ENCODE data around the gene PRAC2.

Gene PRAC2

GRCh38 chr17:48722915-48723422, at the start of gene PRAC2:
TSS of gene PRAC2 (plus strand) at chr17:48723185. CDS start at chr17:48724411, 1,226 bp downstream.
- ATAC-seq = no peak
- no peak for TF ChIP-seq CSRNP3 (CRISPR knock-in tag; IDR thresholded peaks at IDR 0.05)
- TF ChIP-seq RARB (CRISPR knock-in tag; IDR thresholded peaks at IDR 0.05) = no peak
- TF ChIP-seq PATZ1 (CRISPR knock-in tag; IDR thresholded peaks at IDR 0.05; ENCODE audit: borderline replicate concordance) = no peak
- TF ChIP-seq TSHZ2 (CRISPR knock-in tag; IDR thresholded peaks at IDR 0.05) = no peak

GRCh38 chr17:48676963-48677558, 45.9 kb upstream of the PRAC2 start:
- no peak for ATAC-seq
- TF ChIP-seq CSRNP3 (CRISPR knock-in tag; IDR thresholded peaks at IDR 0.05) (no peak), POU6F1 (CRISPR knock-in tag; IDR thresholded peaks at IDR 0.05; ENCODE audit: borderline replicate concordance, low read depth) (no peak), RARB (CRISPR knock-in tag; IDR thresholded peaks at IDR 0.05) (no peak), GLIS3 (CRISPR knock-in tag; IDR thresholded peaks at IDR 0.05) (no peak), TSHZ2 (CRISPR knock-in tag; IDR thresholded peaks at IDR 0.05) (no peak), CSDC2 (CRISPR knock-in tag; IDR thresholded peaks at IDR 0.05) (no peak), PPARA (CRISPR knock-in tag; IDR thresholded peaks at IDR 0.05; ENCODE audit: borderline replicate concordance) (no peak), BACH2 (CRISPR knock-in tag; IDR thresholded peaks at IDR 0.05; ENCODE audit: borderline replicate concordance) (no peak), ZNF565 (CRISPR knock-in tag; conservative IDR thresholded peaks at IDR 0.05; ENCODE audit: low read depth) (no peak), ESRRG (CRISPR knock-in tag; IDR thresholded peaks at IDR 0.05) (no peak), ARNTL (CRISPR knock-in tag; IDR thresholded peaks at IDR 0.05; ENCODE audit: borderline replicate concordance, low read depth) (no peak)

GRCh38 chr17:48678141-48678971, 44.6 kb upstream of the PRAC2 start:
- peak; percentile 98 for ATAC-seq
- TF ChIP-seq GLIS3 (CRISPR knock-in tag; IDR thresholded peaks at IDR 0.05) (no peak), RARB (CRISPR knock-in tag; IDR thresholded peaks at IDR 0.05) (no peak), ISL1 (CRISPR knock-in tag; IDR thresholded peaks at IDR 0.05) (no peak), CSRNP3 (CRISPR knock-in tag; IDR thresholded peaks at IDR 0.05) (no peak), TCF4 (CRISPR knock-in tag; IDR thresholded peaks at IDR 0.05; ENCODE audit: borderline replicate concordance) (no peak), OSR1 (CRISPR knock-in tag; IDR thresholded peaks at IDR 0.05) (no peak), ZNF8 (CRISPR knock-in tag; IDR thresholded peaks at IDR 0.05) (no peak), ZFP30 (CRISPR knock-in tag; IDR thresholded peaks at IDR 0.05) (no peak), ZFP3 (CRISPR knock-in tag; IDR thresholded peaks at IDR 0.05) (no peak), CREB5 (CRISPR knock-in tag; IDR thresholded peaks at IDR 0.05; ENCODE audit: low read depth) (no peak), SNAI2 (CRISPR knock-in tag; IDR thresholded peaks at IDR 0.05) (no peak), ZNF565 (CRISPR knock-in tag; conservative IDR thresholded peaks at IDR 0.05; ENCODE audit: low read depth) (no peak)
